Upper lobe of right lung (tissue), 1 donor: ENCODE data around the gene DAB2. TPM values are rescaled to one million over a fixed set of nuclear protein-coding genes. Genes with fewer than 3 reads are reported as not detected.

Experiments used
- ATAC-seq: fragments of 200-7000 bp; cut with Tn5 transposase; one replicate; pipeline ENCODE4 v1.9.1; 2020; ENCODE audit warnings: mild to moderate bottlenecking, moderate library complexity
- DNase-seq: peaks from one replicate; pipeline ENCODE4 v3.0.0-alpha.2; 2020
- H3K27ac ChIP-seq: fragments of 200-600 bp; one replicate; pipeline ENCODE4 v1.8.0; 2022
- H3K27me3 ChIP-seq: fragments of 200-600 bp; one replicate; pipeline ENCODE4 v1.8.0; 2022; ENCODE audit warnings: mild to moderate bottlenecking
- H3K36me3 ChIP-seq: fragments of 200-600 bp; one replicate; pipeline ENCODE4 v1.8.0; 2022
- H3K4me1 ChIP-seq: fragments of 200-600 bp; one replicate; pipeline ENCODE4 v1.8.0; 2022
- H3K4me3 ChIP-seq: fragments of 200-600 bp; one replicate; pipeline ENCODE4 v1.8.0; 2022; ENCODE audit warnings: mild to moderate bottlenecking
- H3K9me3 ChIP-seq: fragments of 200-600 bp; one replicate; pipeline ENCODE4 v1.8.0; 2022
- intact Hi-C: fragments of 100-400 bp; cut with DNase I; formaldehyde crosslinking; loops from one replicate; pipeline ENCODE4 v1.11.0; 2022
- total RNA-seq: library from RNA; stranded (reverse); fragmentation: NEBNext Ultra II Directional; extraction: Animal tissue kit (Norgen Biotek cat#: 25700); gene quantifications from one replicate; pipeline ENCODE4 v1.2.1, GENCODE V29; 2021
- TF ChIP-seq, protein P1 (sequence below): fragments of 200-600 bp; IDR thresholded peaks from one replicate; pipeline ENCODE4 v1.8.0; 2022; ENCODE audit warnings: antibody characterized with exemption
- donor health status: DM: no; HTN: yes; CAD: no; lungs with severe emphysema.

DAB2 gene
- total RNA-seq, 1 donor from 2014 or later: 145 TPM

DNA sequence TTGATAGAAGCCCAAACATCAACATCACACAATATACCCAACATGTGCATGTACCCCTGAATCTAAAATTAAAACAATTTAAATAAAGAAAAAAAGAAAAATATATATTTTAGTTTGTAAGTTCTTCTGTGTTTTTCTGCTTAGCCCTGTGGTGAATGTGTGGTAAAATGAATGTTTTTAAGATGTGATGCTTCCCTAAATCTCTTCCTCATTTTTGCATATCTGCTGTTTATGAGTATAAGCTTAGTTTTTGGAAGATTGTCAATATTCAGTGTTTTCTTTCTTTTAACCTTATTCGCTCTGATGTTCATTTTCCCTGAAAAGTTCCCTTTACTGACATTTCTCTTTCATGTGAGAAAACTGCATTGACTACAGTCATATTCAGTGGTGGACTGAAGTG is 44.4 kb upstream of the DAB2 start:
- Histone ChIP-seq H3K9me3 (no peaks in the 10 kb centered on the region), H3K36me3 (no peaks in the 10 kb centered on the region), H3K27ac (no peak overlapping the region), H3K4me3 (no peak overlapping the region), H3K4me1 (no peaks in the 10 kb centered on the region), H3K27me3 (no peaks in the 10 kb centered on the region)
- ATAC-seq: peak; percentile 44
- TF ChIP-seq, protein P1, sequence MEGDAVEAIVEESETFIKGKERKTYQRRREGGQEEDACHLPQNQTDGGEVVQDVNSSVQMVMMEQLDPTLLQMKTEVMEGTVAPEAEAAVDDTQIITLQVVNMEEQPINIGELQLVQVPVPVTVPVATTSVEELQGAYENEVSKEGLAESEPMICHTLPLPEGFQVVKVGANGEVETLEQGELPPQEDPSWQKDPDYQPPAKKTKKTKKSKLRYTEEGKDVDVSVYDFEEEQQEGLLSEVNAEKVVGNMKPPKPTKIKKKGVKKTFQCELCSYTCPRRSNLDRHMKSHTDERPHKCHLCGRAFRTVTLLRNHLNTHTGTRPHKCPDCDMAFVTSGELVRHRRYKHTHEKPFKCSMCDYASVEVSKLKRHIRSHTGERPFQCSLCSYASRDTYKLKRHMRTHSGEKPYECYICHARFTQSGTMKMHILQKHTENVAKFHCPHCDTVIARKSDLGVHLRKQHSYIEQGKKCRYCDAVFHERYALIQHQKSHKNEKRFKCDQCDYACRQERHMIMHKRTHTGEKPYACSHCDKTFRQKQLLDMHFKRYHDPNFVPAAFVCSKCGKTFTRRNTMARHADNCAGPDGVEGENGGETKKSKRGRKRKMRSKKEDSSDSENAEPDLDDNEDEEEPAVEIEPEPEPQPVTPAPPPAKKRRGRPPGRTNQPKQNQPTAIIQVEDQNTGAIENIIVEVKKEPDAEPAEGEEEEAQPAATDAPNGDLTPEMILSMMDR: no peak
- intact Hi-C loops: no loop called here
- DNase-seq: no peak

DNA sequence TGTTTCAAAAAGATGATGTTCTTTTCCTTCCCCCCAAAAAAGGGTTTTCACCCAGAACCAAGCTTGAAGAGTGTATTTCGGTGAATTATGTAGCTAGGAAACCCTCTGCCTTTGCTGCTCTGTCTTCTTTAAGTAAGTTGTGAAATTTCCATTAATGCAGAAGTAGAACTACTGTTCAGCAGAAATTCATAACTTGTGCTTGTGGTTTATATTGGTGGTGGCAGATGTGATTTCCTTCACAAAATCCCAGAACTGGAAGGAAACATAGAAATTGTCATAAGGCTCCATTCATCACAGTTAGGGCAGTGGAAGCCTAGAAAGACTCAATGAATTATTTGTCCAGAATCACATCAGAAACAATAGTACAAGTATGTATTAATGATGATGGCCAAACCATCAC is 42.1 kb upstream of the DAB2 start:
- Histone ChIP-seq H3K4me1 (no peaks in the 10 kb centered on the region), H3K27ac (peak overlapping the region; percentile 2), H3K36me3 (no peaks in the 10 kb centered on the region), H3K27me3 (no peaks in the 10 kb centered on the region), H3K9me3 (no peaks in the 10 kb centered on the region), H3K4me3 (no peak overlapping the region)
- peak; percentile 58 for ATAC-seq
- TF ChIP-seq, protein P1: no peak
- intact Hi-C loops: no loop called here
- no peak for DNase-seq

- no peak for DNase-seq
- TF ChIP-seq, protein P1: no peak
Measured at GRCh38 chr5:39465843-39466242, 41.1 kb upstream of the DAB2 start.

DNA sequence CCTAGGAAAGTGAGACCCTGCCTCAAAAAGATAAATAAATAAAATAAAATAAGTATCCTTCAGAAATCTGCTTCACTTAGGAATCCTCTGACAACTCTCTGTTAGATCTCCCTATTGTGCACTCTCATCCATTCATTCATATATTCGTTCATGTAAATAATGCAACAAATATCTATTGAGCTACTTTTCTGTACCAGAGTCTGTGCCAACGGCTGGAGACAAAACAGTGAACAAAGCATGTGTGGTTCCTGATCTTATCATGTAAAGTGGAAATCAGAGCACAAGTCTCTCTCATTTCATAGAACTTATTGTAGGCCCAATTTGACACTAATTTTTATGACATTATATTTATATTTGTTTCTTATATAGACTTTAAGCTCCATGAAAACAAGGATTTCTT is 40.3 kb upstream of the DAB2 start:
- no peak for ATAC-seq

More at GRCh38 chr5:39465843-39466242, 41.1 kb upstream of the DAB2 start:
- Histone ChIP-seq H3K27me3 (no peaks in the 10 kb centered on the region), H3K4me1 (no peaks in the 10 kb centered on the region), H3K4me3 (no peak overlapping the region), H3K27ac (peak overlapping the region; percentile 2), H3K36me3 (no peaks in the 10 kb centered on the region), H3K9me3 (no peaks in the 10 kb centered on the region)
- intact Hi-C loops: no loop called here
- ATAC-seq: no peak

GRCh38 chr5:39464088-39464487 is 39.3 kb upstream of the DAB2 start:
- H3K4me3 ChIP-seq: no peak overlapping the region
- H3K4me1 ChIP-seq: no peaks in the 10 kb centered on the region
- no peak for ATAC-seq
- TF ChIP-seq, protein P1: no peak
- no peaks in the 10 kb centered on the region for H3K27me3 ChIP-seq
- no peaks in the 10 kb centered on the region for H3K36me3 ChIP-seq
- intact Hi-C loops: no loop called here
- H3K27ac ChIP-seq: no peak overlapping the region
- DNase-seq: no peak
- H3K9me3 ChIP-seq: no peaks in the 10 kb centered on the region

More for the DNA sequence above, 40.3 kb upstream of the DAB2 start:
- Histone ChIP-seq H3K27me3 (no peaks in the 10 kb centered on the region), H3K27ac (no peak overlapping the region), H3K36me3 (no peaks in the 10 kb centered on the region), H3K4me1 (no peaks in the 10 kb centered on the region), H3K9me3 (no peaks in the 10 kb centered on the region), H3K4me3 (no peak overlapping the region)
- TF ChIP-seq, protein P1: no peak
- DNase-seq: no peak
- intact Hi-C loops: no loop called here

DNA sequence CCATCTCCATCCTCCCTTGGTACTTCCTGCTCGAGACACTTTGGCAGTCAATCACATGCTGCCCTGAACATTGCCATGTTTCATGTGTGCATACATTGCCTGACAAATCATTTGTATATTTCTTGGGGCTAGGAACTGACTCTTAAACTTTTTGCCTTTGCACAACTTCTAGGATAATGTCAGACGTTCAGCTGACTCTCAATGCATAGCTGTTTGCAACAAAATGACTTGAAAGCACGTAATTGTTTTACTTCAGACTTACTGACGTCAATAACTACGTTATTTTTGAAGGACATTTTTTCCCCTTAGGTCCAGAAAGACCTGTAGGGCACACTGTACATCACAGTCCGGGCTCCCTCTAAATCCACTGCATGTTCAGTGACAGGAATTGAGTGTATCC is 37.4 kb upstream of the DAB2 start:
- no peaks in the 10 kb centered on the region for H3K27me3 ChIP-seq
- no peaks in the 10 kb centered on the region for H3K4me1 ChIP-seq
- no peaks in the 10 kb centered on the region for H3K36me3 ChIP-seq
- H3K27ac ChIP-seq: no peak overlapping the region
- ATAC-seq (no peak), DNase-seq (no peak)
- no peaks in the 10 kb centered on the region for H3K9me3 ChIP-seq
- intact Hi-C loops: no loop called here
- H3K4me3 ChIP-seq: no peak overlapping the region
- TF ChIP-seq, protein P1: no peak
